IMR-90 (cell line): Measurements from ENCODE around the gene BLZF1. TPM values are rescaled to one million over a fixed set of nuclear protein-coding genes. Genes with fewer than 3 reads are reported as not detected.

Experiments
- ATAC-seq: fragments of 200-7000 bp; cut with Tn5 transposase; 2 replicates; pipeline ENCODE4 v1.9.1; 2020; ENCODE audit warnings: low read depth, mild to moderate bottlenecking, moderate library complexity
- BruUV-seq: library from RNA; stranded (reverse); fragments of 400-500 nt; replicated peaks from 2 replicates; lab custom pipeline; 2021; lab: Mats Ljungman, UMichigan
- CTCF ChIA-PET: fragments of 300-600 bp; formaldehyde crosslinking; extraction: SDS; loops from one replicate; lab custom pipeline; 2021; ENCODE audit warnings: antibody characterized with exemption; lab: Yijun Ruan, JAX
- POLR2A ChIA-PET: fragments of 300-600 bp; sonication (Branson Sonifier 250); formaldehyde crosslinking; loops from one replicate; lab custom pipeline; 2022; ENCODE audit warnings: antibody characterized with exemption; ENCODE audit not compliant: unreplicated experiment; lab: Charles Lee
- DNase-seq: peaks from one replicate; pipeline ENCODE4 v3.0.0; 2013
- H2AFZ ChIP-seq: replicated peaks from 2 replicates; pipeline ENCODE3; 2013; ENCODE audit warnings: low read length, mild to moderate bottlenecking; ENCODE audit not compliant: poor library complexity
- H2AK5ac ChIP-seq: 2 replicates; pipeline ENCODE4 v1.6.1; 2013; ENCODE audit warnings: low read depth, low read length, inconsistent platforms
- H2AK9ac ChIP-seq: replicated peaks from 2 replicates; pipeline ENCODE3; 2013; ENCODE audit warnings: mild to moderate bottlenecking, low read depth, low read length, moderate library complexity; ENCODE audit not compliant: poor library complexity
- H2BK120ac ChIP-seq: 2 replicates; pipeline ENCODE4 v1.6.1; 2013; ENCODE audit warnings: low read depth, low read length, inconsistent platforms
- H2BK15ac ChIP-seq: 3 replicates; pipeline ENCODE4 v1.6.1; 2013; ENCODE audit warnings: low read depth, low read length, inconsistent platforms
- H2BK20ac ChIP-seq: 2 replicates; pipeline ENCODE4 v1.6.1; 2013; ENCODE audit warnings: low read depth, mild to moderate bottlenecking, inconsistent platforms, low read length, moderate library complexity
- H2BK5ac ChIP-seq: 2 replicates; pipeline ENCODE4 v1.6.1; 2013; ENCODE audit warnings: mild to moderate bottlenecking, low read depth, low read length, inconsistent platforms; ENCODE audit not compliant: poor library complexity, severe bottlenecking
- H3K14ac ChIP-seq: replicated peaks from 2 replicates; pipeline ENCODE4 v1.6.1; 2013; ENCODE audit warnings: low read depth, low read length, inconsistent platforms
- H3K18ac ChIP-seq: 2 replicates; pipeline ENCODE4 v1.6.1; 2013; ENCODE audit warnings: low read depth, low read length, control low read depth
- H3K23ac ChIP-seq: 2 replicates; pipeline ENCODE4 v1.6.1; 2013; ENCODE audit warnings: low read depth, low read length, inconsistent platforms
- H3K27ac ChIP-seq: 2 replicates; pipeline ENCODE4 v1.5.1; 2013; ENCODE audit warnings: mild to moderate bottlenecking, control low read depth, low read length; ENCODE audit not compliant: insufficient read depth
- H3K27me3 ChIP-seq: 2 replicates; pipeline ENCODE4 v1.6.1; 2013; ENCODE audit warnings: low read length; ENCODE audit not compliant: control insufficient read depth, insufficient read depth
- H3K36me3 ChIP-seq: 2 replicates; pipeline ENCODE4 v1.6.1; 2013; ENCODE audit warnings: low read length, mixed read lengths; ENCODE audit not compliant: control insufficient read depth, insufficient read depth
- H3K4ac ChIP-seq: 2 replicates; pipeline ENCODE4 v1.6.1; 2013; ENCODE audit warnings: low read depth, low read length, inconsistent platforms
- H3K4me1 ChIP-seq: 2 replicates; pipeline ENCODE4 v1.6.1; 2013; ENCODE audit warnings: low read length, mixed read lengths; ENCODE audit not compliant: control insufficient read depth, insufficient read depth
- H3K4me2 ChIP-seq: 2 replicates; pipeline ENCODE4 v1.6.1; 2013; ENCODE audit warnings: low read depth, mild to moderate bottlenecking, control low read depth, low read length, moderate library complexity
- H3K4me3 ChIP-seq: 2 replicates; pipeline ENCODE4 v1.5.1; 2013; ENCODE audit warnings: low read depth, mild to moderate bottlenecking, control low read depth, low read length, moderate library complexity; ENCODE audit not compliant: insufficient read depth
- H3K56ac ChIP-seq: 2 replicates; pipeline ENCODE4 v1.6.1; 2013; ENCODE audit warnings: low read length, inconsistent platforms; ENCODE audit not compliant: insufficient read depth; ENCODE audit errors: extremely low read depth
- H3K79me1 ChIP-seq, 2 experiments: 2 replicates each; pipeline ENCODE4 v1.6.1; 2013; ENCODE audit warnings: low read length in 2 of 2, inconsistent platforms in 1 of 2, low read depth in 1 of 2
- H3K9ac ChIP-seq: 2 replicates; pipeline ENCODE4 v1.6.1; 2013; ENCODE audit warnings: low read depth, low read length, control low read depth
- H3K9me1 ChIP-seq: 2 replicates; pipeline ENCODE4 v1.6.1; 2013; ENCODE audit warnings: low read length, inconsistent platforms; ENCODE audit not compliant: insufficient read depth
- H3K9me3 ChIP-seq: 2 replicates; pipeline ENCODE4 v1.6.1; 2013; ENCODE audit warnings: low read length; ENCODE audit not compliant: control insufficient read depth, insufficient read depth
- H4K20me1 ChIP-seq: 2 replicates; pipeline ENCODE4 v1.6.1; 2013; ENCODE audit warnings: low read length, inconsistent platforms; ENCODE audit not compliant: insufficient read depth
- H4K5ac ChIP-seq: 2 replicates; pipeline ENCODE4 v1.6.1; 2013; ENCODE audit warnings: mild to moderate bottlenecking, low read depth, low read length, control low read depth
- H4K8ac ChIP-seq, 2 experiments: 2 replicates each; pipeline ENCODE4 v1.6.1; 2013; ENCODE audit warnings: low read depth in 2 of 2, low read length in 2 of 2, control low read depth in 1 of 2, inconsistent platforms in 1 of 2
- H4K91ac ChIP-seq: 2 replicates; pipeline ENCODE4 v1.6.1; 2013; ENCODE audit warnings: low read depth, low read length, inconsistent platforms; ENCODE audit not compliant: insufficient read depth
- BHLHE40 ChIP-seq: fragments of 150-350 bp; IDR thresholded peaks from 2 replicates; pipeline ENCODE4 v1.6.1; 2016; ENCODE audit warnings: mild to moderate bottlenecking, low read depth, low read length
- CEBPB ChIP-seq: IDR thresholded peaks from 2 replicates; pipeline ENCODE4 v1.6.1; 2012; ENCODE audit warnings: low read depth, low read length, improper control_type of control experiment
- CHD1 ChIP-seq: IDR thresholded peaks from 2 replicates; pipeline ENCODE4 v1.6.1; 2012; ENCODE audit warnings: low read depth, low read length, improper control_type of control experiment
- FOS ChIP-seq: fragments of 150-350 bp; IDR thresholded peaks from 2 replicates; pipeline ENCODE4 v1.6.1; 2016; ENCODE audit warnings: low read depth, low read length
- MAFK ChIP-seq: IDR thresholded peaks from 2 replicates; pipeline ENCODE4 v1.6.1; 2012; ENCODE audit warnings: low read depth, low read length, improper control_type of control experiment
- MAZ ChIP-seq: IDR thresholded peaks from 2 replicates; pipeline ENCODE4 v1.6.1; 2012; ENCODE audit warnings: low read depth, mild to moderate bottlenecking, low read length, improper control_type of control experiment, moderate library complexity, borderline replicate concordance
- MXI1 ChIP-seq: IDR thresholded peaks from 2 replicates; pipeline ENCODE4 v1.6.1; 2012; ENCODE audit warnings: low read depth, mild to moderate bottlenecking, low read length, moderate library complexity, borderline replicate concordance
- NFE2L2 ChIP-seq: fragments of 150-350 bp; IDR thresholded peaks from 2 replicates; pipeline ENCODE4 v1.6.1; 2016; ENCODE audit warnings: low read depth, mild to moderate bottlenecking, low read length
- POLR2A ChIP-seq: IDR thresholded peaks from 2 replicates; pipeline ENCODE4 v1.6.1; 2012; ENCODE audit warnings: mild to moderate bottlenecking, low read depth, low read length
- RAD21 ChIP-seq: IDR thresholded peaks from 2 replicates; pipeline ENCODE4 v1.6.1; 2012; ENCODE audit warnings: low read length, improper control_type of control experiment
- RCOR1 ChIP-seq: IDR thresholded peaks from 2 replicates; pipeline ENCODE4 v1.6.1; 2012; ENCODE audit warnings: mild to moderate bottlenecking, low read length, improper control_type of control experiment; ENCODE audit not compliant: insufficient replicate concordance
- RFX5 ChIP-seq: IDR thresholded peaks from 2 replicates; pipeline ENCODE4 v1.8.0; 2012; ENCODE audit warnings: low read depth, mild to moderate bottlenecking, low read length, moderate library complexity
- SMC3 ChIP-seq: fragments of 150-350 bp; IDR thresholded peaks from 2 replicates; pipeline ENCODE4 v1.6.1; 2016; ENCODE audit warnings: low read depth, mild to moderate bottlenecking, antibody characterized with exemption, low read length, moderate library complexity
- WGBS, 2 experiments: methylation state at CpG; one replicate each; pipeline versions ENCODE4 v1.1.5 to v1.1.7; 2013; ENCODE audit warnings: missing lambda C conversion rate in 2 of 2; ENCODE audit not compliant: insufficient read length in 1 of 2; ENCODE audit errors: extremely low coverage in 2 of 2; 5-methylcytosine and 5-hydroxymethylcytosine counted together
- dilution Hi-C: fragments of 300-500 bp; cut with HindIII; formaldehyde crosslinking; loops from one replicate; pipeline ENCODE4 v1.14.3; 2018; ENCODE audit warnings: low sequenced_read_pairs; ENCODE audit not compliant: unreplicated experiment
- in situ Hi-C: fragments of 300-500 bp; cut with MboI; formaldehyde crosslinking; loops from 3 replicates; pipeline ENCODE4 v1.14.3; 2019; ENCODE audit warnings: low sequenced_read_pairs, inconsistent platforms, mixed read lengths
- intact Hi-C: fragments of 100-400 bp; cut with micrococcal nuclease; formaldehyde crosslinking; loops from 2 replicates; pipeline ENCODE4 v1.10.0; 2022
- polyA plus RNA-seq, 3 experiments: library from polyadenylated mRNA; depleted of rRNA; stranded (reverse); fragments of >200 nt; gene quantifications; 2 replicates each; pipeline ENCODE4 v1.2.3, GENCODE V29; 2012; ENCODE audit warnings: low replicate concordance in 1 of 3
- total RNA-seq: library from RNA; depleted of rRNA; stranded (reverse); fragments of >200 nt; gene quantifications from 2 replicates; pipeline ENCODE4 v1.2.3, GENCODE V29; 2012
- TF ChIP-seq, protein P1 (sequence below): conservative IDR thresholded peaks from 2 replicates; pipeline ENCODE4 v1.5.1; 2012; ENCODE audit warnings: mild to moderate bottlenecking, low read depth, low read length, improper control_type of control experiment
- TF ChIP-seq, protein P2 (sequence below): fragments of 150-350 bp; IDR thresholded peaks from 2 replicates; pipeline ENCODE4 v1.6.1; 2017; ENCODE audit warnings: mild to moderate bottlenecking, antibody characterized with exemption, low read length, low read depth
- TF ChIP-seq, protein P3 (sequence below): fragments of 150-350 bp; IDR thresholded peaks from 2 replicates; pipeline ENCODE4 v1.6.1; 2016; ENCODE audit warnings: low read depth, mild to moderate bottlenecking, low read length, moderate library complexity, borderline replicate concordance

BLZF1 gene
- total and polyA plus RNA-seq, 2 of the 4 experiments (the other 2 are of a cell fraction), result 14.2 to 24.2 TPM

DNA sequence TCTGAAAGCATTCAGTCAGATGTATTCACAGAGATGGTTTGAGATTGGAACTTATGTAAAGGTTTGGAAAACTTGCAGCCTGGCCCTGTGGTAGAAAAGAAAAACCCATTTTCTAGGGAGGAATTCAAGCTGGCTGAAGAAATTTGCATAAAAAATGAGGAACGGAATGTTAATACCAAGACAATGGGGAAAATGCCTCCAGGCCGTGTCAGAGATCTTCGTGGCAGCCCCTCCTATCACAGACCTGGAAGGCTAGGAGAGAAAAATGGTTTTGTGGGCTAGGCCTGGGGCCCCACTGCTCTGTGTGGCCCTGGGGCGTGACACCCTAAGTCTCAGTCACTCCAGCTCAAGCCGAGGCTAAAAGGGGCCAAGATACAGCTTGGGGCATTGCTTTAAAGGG, 27.1 kb upstream of the BLZF1 start:
- ChIA-PET POLR2A (no interaction called here), CTCF (no interaction called here)
- no peak overlapping the region for H3K9ac ChIP-seq
- DNase-seq (no peak), ATAC-seq (no peak)
- dilution Hi-C loops, result no loop called here
- H3K4me1 ChIP-seq, result no peaks in the 10 kb centered on the region
- H2BK20ac ChIP-seq, result no peak overlapping the region
- WGBS, 2 experiments, result 86% methylated on average over 2 of the region's 5 CpGs; no CpG with 5 or more reads in 1 of the 2 experiments
- no peak overlapping the region for H2AK9ac ChIP-seq
- no peak overlapping the region for H3K56ac ChIP-seq
- H3K9me1 ChIP-seq, result no peaks in the 10 kb centered on the region
- no peak overlapping the region for H4K91ac ChIP-seq
- in situ Hi-C loops, result loop anchor here (10.0 kb wide), 1 partner anchor 906 kb away; no protein-coding TSS in a partner anchor
- no peak overlapping the region for H2BK5ac ChIP-seq
- no peak overlapping the region for H2BK120ac ChIP-seq
- no peaks in the 10 kb centered on the region for H3K36me3 ChIP-seq
- no peak overlapping the region for H3K4me2 ChIP-seq
- intact Hi-C loops, result loop anchor here (10.0 kb wide), 1 partner anchor 706 kb away; no protein-coding TSS in a partner anchor
- no peak overlapping the region for H3K4ac ChIP-seq
- H3K79me1 ChIP-seq, result 0 out of 4 replicates have a peak, but pooled peaks cover 0 to 3% of the 10 kb centered on the region in 2 experiments
- no TSS peak for BruUV-seq
- H3K27me3 ChIP-seq, result no peaks in the 10 kb centered on the region
- no peak overlapping the region for H4K8ac ChIP-seq
- no peak overlapping the region for H2BK15ac ChIP-seq
- no peak overlapping the region for H2AFZ ChIP-seq
- H3K23ac ChIP-seq, result no peak overlapping the region
- H3K14ac ChIP-seq, result no peak overlapping the region
- H3K4me3 ChIP-seq, result no peak overlapping the region
- no peaks in the 10 kb centered on the region for H4K20me1 ChIP-seq
- no peak overlapping the region for H4K5ac ChIP-seq
- TF ChIP-seq RAD21, result no peak
- TF ChIP-seq MAFK, result no peak
- TF ChIP-seq NFE2L2, result no peak
- TF ChIP-seq CHD1, result no peak
- no peak for TF ChIP-seq SMC3
- no peak for TF ChIP-seq RCOR1
- TF ChIP-seq, protein P1, sequence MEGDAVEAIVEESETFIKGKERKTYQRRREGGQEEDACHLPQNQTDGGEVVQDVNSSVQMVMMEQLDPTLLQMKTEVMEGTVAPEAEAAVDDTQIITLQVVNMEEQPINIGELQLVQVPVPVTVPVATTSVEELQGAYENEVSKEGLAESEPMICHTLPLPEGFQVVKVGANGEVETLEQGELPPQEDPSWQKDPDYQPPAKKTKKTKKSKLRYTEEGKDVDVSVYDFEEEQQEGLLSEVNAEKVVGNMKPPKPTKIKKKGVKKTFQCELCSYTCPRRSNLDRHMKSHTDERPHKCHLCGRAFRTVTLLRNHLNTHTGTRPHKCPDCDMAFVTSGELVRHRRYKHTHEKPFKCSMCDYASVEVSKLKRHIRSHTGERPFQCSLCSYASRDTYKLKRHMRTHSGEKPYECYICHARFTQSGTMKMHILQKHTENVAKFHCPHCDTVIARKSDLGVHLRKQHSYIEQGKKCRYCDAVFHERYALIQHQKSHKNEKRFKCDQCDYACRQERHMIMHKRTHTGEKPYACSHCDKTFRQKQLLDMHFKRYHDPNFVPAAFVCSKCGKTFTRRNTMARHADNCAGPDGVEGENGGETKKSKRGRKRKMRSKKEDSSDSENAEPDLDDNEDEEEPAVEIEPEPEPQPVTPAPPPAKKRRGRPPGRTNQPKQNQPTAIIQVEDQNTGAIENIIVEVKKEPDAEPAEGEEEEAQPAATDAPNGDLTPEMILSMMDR, result no peak
- TF ChIP-seq MXI1, result no peak
- TF ChIP-seq, protein P2, sequence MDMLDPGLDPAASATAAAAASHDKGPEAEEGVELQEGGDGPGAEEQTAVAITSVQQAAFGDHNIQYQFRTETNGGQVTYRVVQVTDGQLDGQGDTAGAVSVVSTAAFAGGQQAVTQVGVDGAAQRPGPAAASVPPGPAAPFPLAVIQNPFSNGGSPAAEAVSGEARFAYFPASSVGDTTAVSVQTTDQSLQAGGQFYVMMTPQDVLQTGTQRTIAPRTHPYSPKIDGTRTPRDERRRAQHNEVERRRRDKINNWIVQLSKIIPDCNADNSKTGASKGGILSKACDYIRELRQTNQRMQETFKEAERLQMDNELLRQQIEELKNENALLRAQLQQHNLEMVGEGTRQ, result no peak
- TF ChIP-seq RFX5, result no peak
- no peak for TF ChIP-seq MAZ
- TF ChIP-seq, protein P3, sequence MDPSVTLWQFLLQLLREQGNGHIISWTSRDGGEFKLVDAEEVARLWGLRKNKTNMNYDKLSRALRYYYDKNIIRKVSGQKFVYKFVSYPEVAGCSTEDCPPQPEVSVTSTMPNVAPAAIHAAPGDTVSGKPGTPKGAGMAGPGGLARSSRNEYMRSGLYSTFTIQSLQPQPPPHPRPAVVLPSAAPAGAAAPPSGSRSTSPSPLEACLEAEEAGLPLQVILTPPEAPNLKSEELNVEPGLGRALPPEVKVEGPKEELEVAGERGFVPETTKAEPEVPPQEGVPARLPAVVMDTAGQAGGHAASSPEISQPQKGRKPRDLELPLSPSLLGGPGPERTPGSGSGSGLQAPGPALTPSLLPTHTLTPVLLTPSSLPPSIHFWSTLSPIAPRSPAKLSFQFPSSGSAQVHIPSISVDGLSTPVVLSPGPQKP, result no peak
- no peak for TF ChIP-seq FOS
- TF ChIP-seq CEBPB, result no peak
- TF ChIP-seq BHLHE40, result no peak
- no peak for TF ChIP-seq POLR2A
- no peak overlapping the region for H2AK5ac ChIP-seq
- H3K18ac ChIP-seq, result no peak overlapping the region
- H3K9me3 ChIP-seq, result no peaks in the 10 kb centered on the region
- H3K27ac ChIP-seq, result no peak overlapping the region
